K562 (cell line): ENCODE results near the gene GSTM5.

Experiments
- CBFB ChIP-seq: sonication (generic); formaldehyde crosslinking; IDR thresholded peaks from 2 replicates; pipeline ENCODE4 v1.4.0; 2020; ENCODE audit warnings: mild to moderate bottlenecking, missing genetic modification reagents
- FIP1L1 ChIP-seq: fragments of 200-400 bp; formaldehyde crosslinking; IDR thresholded peaks from 2 replicates; pipeline ENCODE4 v1.6.1; 2018; ENCODE audit warnings: mild to moderate bottlenecking, low read depth, low read length; ENCODE audit not compliant: poor library complexity, severe bottlenecking
- MAFG ChIP-seq: fragments of 450-650 bp; conservative IDR thresholded peaks from 2 replicates; pipeline ENCODE4 v1.6.1; 2016; ENCODE audit warnings: missing genetic modification characterization, missing compliant biosample characterization
- NFE2 ChIP-seq: IDR thresholded peaks from 2 replicates; pipeline ENCODE4 v1.6.1; 2014; ENCODE audit warnings: antibody characterized with exemption, low read depth
- NR3C1 ChIP-seq: sonication (generic); formaldehyde crosslinking; IDR thresholded peaks from 2 replicates; pipeline ENCODE4 v1.8.1; 2022; ENCODE audit warnings: missing genetic modification reagents
- RAD51 ChIP-seq: fragments of 450-650 bp; IDR thresholded peaks from 2 replicates; pipeline ENCODE4 v1.7.1; 2016; ENCODE audit warnings: low read depth, mild to moderate bottlenecking, borderline replicate concordance
- SETDB1 ChIP-seq: IDR thresholded peaks from one replicate; pipeline ENCODE4 v1.6.1; 2012; ENCODE audit warnings: low read length, control low read depth, inconsistent platforms
- SMARCA5 ChIP-seq: fragments of 450-650 bp; IDR thresholded peaks from 2 replicates; pipeline ENCODE4 v1.6.1; 2016
- SP1 ChIP-seq: sonication (generic); formaldehyde crosslinking; IDR thresholded peaks from 2 replicates; pipeline ENCODE4 v1.8.1; 2022; ENCODE audit warnings: mild to moderate bottlenecking, missing genetic modification reagents
- SP2 ChIP-seq: IDR thresholded peaks from 2 replicates; pipeline ENCODE4 v1.6.1; 2011; ENCODE audit warnings: mild to moderate bottlenecking, low read depth, low read length, moderate library complexity; ENCODE audit not compliant: poor library complexity, severe bottlenecking; ENCODE audit errors: extremely low read depth
- ZNF695 ChIP-seq: fragments of 450-650 bp; formaldehyde crosslinking; IDR thresholded peaks from 2 replicates; pipeline ENCODE4 v1.4.0; 2020; ENCODE audit warnings: mild to moderate bottlenecking, moderate library complexity
- ZNF764 ChIP-seq: fragments of 250-450 bp; sonication (Bioruptor Pico); IDR thresholded peaks from 2 replicates; pipeline ENCODE4 v1.4.0; 2020; ENCODE audit warnings: low read depth, mild to moderate bottlenecking, moderate library complexity
- TF ChIP-seq, protein P1 (sequence below), 2 experiments: fragments of 450-650 bp; IDR thresholded peaks; 2 replicates each; pipeline ENCODE4 v1.6.1; 2016; ENCODE audit warnings: mild to moderate bottlenecking in 2 of 2, borderline replicate concordance in 1 of 2, low read depth in 1 of 2, moderate library complexity in 1 of 2
- TF ChIP-seq, protein P2 (sequence below), 3 experiments: IDR thresholded peaks in 2 of 3; conservative IDR thresholded peaks in 1 of 3; 2 replicates each; pipeline ENCODE4 v1.5.1; 2011 to 2012; ENCODE audit warnings: low read length in 3 of 3, mild to moderate bottlenecking in 3 of 3, control low read depth in 2 of 3, improper control_type of control experiment in 1 of 3, inconsistent platforms in 1 of 3, low read depth in 1 of 3, mixed read lengths in 1 of 3, moderate library complexity in 1 of 3; ENCODE audit not compliant: insufficient read depth in 2 of 3

DNA sequence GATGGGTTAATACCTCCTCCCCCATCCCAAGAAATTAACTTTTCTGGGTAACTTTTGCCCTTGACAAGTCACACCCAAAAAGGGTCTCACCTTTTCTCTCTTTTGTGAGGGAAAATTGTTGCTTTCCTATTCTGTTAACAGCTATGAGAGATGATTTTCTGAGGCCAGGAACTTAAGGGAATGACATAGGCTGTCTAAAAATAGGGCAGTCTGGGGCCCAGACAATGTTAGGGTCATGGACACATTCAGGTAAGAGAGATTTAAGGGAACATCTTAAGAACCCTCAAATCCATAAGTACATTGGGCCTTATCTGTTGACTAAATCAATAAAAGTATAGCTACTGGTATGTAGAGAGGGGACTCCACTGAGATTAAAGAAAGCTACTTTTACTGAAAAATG is 37.2 kb downstream of the GSTM5 start:
- TF ChIP-seq, protein P1, sequence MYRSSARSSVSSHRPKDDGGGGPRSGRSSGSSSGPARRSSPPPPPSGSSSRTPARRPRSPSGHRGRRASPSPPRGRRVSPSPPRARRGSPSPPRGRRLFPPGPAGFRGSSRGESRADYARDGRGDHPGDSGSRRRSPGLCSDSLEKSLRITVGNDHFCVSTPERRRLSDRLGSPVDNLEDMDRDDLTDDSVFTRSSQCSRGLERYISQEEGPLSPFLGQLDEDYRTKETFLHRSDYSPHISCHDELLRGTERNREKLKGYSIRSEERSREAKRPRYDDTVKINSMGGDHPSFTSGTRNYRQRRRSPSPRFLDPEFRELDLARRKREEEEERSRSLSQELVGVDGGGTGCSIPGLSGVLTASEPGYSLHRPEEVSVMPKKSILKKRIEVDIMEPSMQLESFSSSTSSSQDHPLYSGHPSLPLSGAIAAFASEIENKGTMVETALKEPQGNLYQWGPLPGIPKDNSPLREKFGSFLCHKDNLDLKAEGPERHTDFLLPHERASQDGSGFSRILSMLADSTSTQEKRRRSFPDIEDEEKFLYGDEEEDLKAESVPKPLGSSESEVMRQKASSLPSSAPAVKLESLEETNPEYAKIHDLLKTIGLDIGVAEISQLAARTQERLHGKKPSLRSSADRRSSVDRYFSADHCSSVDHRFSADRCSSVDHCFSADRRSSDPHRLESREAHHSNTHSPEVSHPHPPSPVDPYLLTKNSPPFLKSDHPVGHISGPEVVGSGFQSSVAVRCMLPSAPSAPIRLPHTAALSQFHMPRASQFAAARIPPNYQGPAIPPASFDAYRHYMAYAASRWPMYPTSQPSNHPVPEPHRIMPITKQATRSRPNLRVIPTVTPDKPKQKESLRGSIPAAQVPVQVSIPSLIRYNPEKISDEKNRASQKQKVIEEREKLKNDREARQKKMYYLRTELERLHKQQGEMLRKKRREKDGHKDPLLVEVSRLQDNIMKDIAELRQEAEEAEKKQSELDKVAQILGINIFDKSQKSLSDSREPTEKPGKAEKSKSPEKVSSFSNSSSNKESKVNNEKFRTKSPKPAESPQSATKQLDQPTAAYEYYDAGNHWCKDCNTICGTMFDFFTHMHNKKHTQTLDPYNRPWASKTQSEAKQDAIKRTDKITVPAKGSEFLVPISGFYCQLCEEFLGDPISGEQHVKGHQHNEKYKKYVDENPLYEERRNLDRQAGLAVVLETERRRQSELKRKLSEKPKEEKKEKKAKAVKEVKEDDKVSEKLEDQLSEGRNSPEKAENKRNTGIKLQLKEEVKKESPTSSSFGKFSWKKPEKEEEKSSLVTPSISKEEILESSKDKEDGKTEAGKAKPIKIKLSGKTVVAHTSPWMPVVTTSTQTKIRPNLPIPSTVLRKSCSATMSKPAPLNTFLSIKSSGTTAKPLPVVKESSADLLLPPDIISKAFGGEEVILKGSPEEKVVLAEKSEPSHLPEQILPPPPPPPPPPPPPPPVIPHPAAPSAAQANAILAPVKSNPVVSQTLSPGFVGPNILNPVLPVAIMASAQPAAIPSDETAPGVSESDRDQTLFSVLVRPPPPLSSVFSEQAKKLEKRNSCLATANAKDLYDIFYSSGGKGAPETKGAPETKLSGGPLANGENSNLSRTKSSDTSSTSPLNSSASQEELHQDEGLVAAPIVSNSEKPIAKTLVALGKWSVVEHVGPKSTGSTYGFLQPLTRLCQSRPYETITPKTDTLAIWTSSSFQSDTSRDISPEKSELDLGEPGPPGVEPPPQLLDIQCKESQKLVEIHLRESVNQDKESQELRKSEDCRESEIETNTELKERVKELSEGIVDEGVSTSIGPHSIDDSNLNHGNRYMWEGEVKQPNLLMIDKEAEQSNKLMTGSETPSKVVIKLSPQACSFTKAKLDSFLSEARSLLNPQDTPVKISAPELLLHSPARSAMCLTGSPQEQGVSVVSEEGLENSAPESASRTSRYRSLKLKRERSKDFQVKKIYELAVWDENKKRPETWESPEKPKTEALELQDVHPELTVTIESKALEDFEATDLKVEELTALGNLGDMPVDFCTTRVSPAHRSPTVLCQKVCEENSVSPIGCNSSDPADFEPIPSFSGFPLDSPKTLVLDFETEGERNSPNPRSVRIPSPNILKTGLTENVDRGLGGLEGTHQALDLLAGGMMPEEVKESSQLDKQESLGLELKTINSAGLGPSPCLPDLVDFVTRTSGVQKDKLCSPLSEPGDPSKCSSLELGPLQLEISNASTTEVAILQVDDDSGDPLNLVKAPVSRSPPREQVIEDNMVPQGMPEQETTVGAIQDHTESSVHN (IDR thresholded peaks at IDR 0.05; ENCODE audit: borderline replicate concordance in 1 of 2, low read depth in 1 of 2) = no peak
- no peak for TF ChIP-seq RAD51
- TF ChIP-seq NFE2 = no peak
- TF ChIP-seq ZNF764 (CRISPR knock-in tag) = no peak
- no peak for TF ChIP-seq ZNF695 (CRISPR knock-in tag)
- no peak for TF ChIP-seq NR3C1 (CRISPR knock-in tag)
- no peak for TF ChIP-seq CBFB
- no peak for TF ChIP-seq MAFG (tag)
- TF ChIP-seq, protein P2, sequence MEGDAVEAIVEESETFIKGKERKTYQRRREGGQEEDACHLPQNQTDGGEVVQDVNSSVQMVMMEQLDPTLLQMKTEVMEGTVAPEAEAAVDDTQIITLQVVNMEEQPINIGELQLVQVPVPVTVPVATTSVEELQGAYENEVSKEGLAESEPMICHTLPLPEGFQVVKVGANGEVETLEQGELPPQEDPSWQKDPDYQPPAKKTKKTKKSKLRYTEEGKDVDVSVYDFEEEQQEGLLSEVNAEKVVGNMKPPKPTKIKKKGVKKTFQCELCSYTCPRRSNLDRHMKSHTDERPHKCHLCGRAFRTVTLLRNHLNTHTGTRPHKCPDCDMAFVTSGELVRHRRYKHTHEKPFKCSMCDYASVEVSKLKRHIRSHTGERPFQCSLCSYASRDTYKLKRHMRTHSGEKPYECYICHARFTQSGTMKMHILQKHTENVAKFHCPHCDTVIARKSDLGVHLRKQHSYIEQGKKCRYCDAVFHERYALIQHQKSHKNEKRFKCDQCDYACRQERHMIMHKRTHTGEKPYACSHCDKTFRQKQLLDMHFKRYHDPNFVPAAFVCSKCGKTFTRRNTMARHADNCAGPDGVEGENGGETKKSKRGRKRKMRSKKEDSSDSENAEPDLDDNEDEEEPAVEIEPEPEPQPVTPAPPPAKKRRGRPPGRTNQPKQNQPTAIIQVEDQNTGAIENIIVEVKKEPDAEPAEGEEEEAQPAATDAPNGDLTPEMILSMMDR (IDR thresholded peaks at IDR 0.05 in 2 of 3, conservative IDR thresholded peaks at IDR 0.05 in 1 of 3; ENCODE audit: insufficient read depth in 2 of 3, low read depth in 1 of 3, low read length in 3 of 3) = no peak
- no peak for TF ChIP-seq SETDB1
- TF ChIP-seq SP2 = no peak
- TF ChIP-seq SP1 = no peak
- no peak for TF ChIP-seq SMARCA5
- TF ChIP-seq FIP1L1 = no peak
